NCI-H2227 (cell line): ENCODE measurements around the gene RAB32.
"Not testable (repeated sequence)": the region's sequence is repeated elsewhere in the genome, so short reads cannot be mapped to it uniquely, and the experiment has no call there.

Experiments
- DNase-seq: peaks from one replicate; lab custom pipeline; 2025; ENCODE audit not compliant: unreplicated experiment; lab: John Stamatoyannopoulos, UW

RAB32 gene

GRCh38 chr6:146543211-146543939 lies at the start of gene RAB32:
Gene RAB32, plus strand, starts transcription at chr6:146543833. Its CDS starts 39 bp downstream, at chr6:146543872.
- DNase-seq = peak; percentile 75

DNA sequence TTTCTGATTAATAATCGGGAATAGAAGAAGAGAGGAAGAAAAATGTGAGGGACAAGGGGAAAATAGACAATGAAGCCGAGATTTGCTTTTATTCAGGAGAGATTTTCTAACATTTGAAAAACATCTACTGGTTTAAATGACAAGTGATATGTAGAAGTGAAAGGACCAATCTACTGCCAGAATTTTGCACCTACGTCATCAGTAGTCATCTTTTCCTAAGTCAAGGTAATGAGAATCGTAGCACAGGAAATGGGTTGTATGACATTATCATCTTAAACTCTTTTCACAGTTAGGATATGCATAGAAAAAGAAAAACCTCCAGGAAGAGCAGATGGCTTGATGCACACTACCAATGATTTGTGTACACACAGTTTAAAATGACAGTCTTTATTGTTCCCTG lies 45.3 kb upstream of the RAB32 start:
- DNase-seq = no peak

- DNase-seq = no peak
Observed at GRCh38 chr6:146503096-146503495, 40.5 kb upstream of the RAB32 start.

DNA sequence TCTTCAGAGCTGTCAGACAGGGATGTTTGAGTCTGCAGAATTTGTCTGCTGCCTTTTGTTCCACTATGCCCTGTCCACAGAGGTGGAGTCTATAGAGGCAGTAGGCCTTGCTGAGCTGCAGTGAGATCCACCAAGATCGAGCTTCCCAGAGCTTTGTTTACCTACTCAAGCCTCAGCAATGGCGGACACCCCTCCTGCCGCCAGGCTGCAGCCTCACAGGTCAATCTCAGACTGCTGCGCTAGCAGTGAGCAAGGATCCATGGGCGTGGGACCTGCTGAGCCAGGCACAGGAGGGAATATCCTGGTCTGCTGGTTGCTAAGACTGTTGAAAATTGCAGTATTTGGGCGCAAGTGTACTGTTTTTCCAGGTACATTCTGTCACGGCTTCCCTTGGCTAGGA lies 28.4 kb upstream of the RAB32 start:
- no peak for DNase-seq

DNA sequence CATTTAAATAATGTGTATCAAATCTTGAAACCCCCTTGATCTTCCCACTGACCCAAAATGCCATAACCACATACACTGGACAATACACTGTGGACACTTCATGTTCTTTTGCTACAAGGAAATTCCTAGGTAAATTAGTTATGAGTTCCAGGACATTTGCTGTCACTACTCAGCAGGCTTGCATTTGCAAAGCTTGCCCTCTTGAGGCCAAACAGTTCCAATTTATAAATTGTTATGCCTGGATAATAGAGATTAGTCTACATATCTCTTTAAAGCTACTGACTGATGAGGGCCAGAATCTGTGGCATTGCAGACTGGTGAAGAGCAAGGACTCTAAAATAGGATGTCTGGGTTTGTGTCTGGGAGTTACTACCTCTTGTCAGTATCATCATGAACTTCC lies 17.4 kb upstream of the RAB32 start:
- no peak for DNase-seq

GRCh38 chr6:146532702-146533101 lies 10.9 kb upstream of the RAB32 start:
- DNase-seq = no peak

DNA sequence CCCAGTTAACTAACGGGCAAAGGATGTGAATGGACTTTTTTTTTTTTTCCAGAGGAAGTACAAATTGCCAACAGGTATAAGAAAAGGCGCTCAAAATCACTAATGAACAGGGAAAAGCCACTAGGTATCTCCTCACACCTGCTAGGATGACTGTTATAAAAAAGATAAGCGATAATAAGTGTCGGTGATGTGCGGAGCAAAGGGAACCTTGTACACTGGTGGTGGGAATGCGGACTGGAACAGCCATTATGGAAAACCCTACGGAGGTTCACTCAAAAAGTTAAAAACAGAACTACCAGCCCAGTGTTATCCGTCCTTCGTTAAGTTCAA lies 787 bp upstream of the RAB32 start:
- DNase-seq = no peak

DNA sequence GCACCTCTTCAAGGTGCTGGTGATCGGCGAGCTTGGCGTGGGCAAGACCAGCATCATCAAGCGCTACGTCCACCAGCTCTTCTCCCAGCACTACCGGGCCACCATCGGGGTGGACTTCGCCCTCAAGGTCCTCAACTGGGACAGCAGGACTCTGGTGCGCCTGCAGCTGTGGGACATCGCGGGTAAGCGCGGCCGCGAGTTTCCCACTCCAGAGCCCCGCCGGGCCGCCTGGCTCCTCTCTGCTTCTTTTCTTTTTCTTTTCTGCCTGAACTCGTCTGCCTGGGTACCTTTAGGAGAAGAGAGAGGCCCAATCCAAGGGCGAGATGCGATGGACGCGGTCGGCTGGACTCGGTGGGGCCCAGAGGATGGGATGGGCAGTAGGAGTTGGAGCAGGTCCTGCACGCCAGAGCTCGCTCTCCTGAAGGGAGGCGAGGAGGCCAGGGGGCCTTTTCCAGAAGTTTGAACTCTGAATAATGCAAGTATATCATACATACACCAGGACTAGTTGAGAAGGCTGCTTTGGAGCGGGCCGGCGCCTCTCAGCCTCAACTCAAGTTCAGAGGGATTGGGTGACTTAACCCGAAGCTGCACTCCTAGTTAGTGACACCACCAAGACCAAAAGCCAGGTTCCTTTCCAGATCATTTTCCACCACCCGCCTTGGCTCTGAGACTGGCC lies 445 bp downstream of the RAB32 start:
- DNase-seq = no peak

- no peak for DNase-seq
Observed at GRCh38 chr6:146544616-146545182, 1.1 kb downstream of the RAB32 start.

DNA sequence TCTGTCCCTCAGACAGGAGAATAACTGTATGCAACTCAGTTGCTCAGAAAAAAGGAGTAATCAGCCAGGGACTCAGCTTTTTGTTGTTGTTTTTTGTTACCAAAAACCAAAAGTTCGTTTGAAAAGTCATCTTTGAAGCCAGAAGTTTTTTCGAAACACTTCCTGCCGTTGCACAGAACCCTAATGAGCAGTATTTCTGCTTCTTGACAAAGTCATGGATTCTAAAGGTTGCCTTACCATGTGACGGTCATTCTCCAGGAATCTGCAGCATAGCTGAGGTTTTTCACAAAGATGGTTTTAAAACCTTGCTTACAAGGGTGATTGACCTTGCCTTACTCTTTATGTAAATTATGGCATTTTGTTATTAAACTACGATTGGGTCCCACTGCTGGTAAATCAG lies 1.9 kb downstream of the RAB32 start:
- no peak for DNase-seq

GRCh38 chr6:146546443-146547043 lies 2.9 kb downstream of the RAB32 start:
- DNase-seq = no peak

DNA sequence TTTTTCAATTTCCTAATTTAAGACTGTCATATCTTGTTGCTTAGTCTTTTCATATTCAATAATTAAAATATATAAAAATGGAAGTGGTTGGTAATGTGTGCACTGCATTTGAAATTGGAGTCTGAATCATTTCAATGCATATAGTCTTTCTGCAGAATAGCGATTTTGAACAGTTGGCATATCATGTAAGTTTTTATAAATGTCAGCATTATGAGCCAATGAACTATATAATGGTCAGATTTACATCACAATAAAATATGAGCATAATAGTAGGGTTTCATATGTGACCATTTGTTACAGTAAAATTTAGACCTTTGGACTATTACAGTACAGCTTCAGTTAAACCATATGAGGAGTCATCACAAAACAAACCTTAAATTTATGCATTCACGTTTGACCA lies 4.3 kb downstream of the RAB32 start:
- DNase-seq = no peak

- DNase-seq = no peak
Observed at GRCh38 chr6:146548898-146549374, 5.3 kb downstream of the RAB32 start.

GRCh38 chr6:146550911-146551310 lies 7.3 kb downstream of the RAB32 start:
- no peak for DNase-seq

DNA sequence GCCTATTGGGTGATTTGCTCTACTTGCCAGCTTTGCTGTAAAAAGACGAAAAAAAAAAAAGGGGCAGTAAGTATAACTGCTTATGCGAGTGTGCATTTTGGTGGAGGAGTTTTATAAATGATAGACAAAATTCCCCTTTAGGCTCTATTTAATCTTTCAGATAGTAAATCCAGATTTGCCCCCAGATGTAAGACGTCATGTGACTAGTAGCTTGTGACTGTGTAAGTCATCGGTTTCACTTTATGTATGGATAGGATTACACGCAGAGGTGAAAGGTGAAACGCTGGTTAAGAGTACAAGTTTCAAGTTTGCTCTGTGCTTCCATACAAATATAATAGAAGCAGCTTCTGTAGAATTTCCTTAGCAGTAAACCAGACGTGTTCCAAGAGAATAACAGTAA lies 7.9 kb downstream of the RAB32 start:
- no peak for DNase-seq

DNA sequence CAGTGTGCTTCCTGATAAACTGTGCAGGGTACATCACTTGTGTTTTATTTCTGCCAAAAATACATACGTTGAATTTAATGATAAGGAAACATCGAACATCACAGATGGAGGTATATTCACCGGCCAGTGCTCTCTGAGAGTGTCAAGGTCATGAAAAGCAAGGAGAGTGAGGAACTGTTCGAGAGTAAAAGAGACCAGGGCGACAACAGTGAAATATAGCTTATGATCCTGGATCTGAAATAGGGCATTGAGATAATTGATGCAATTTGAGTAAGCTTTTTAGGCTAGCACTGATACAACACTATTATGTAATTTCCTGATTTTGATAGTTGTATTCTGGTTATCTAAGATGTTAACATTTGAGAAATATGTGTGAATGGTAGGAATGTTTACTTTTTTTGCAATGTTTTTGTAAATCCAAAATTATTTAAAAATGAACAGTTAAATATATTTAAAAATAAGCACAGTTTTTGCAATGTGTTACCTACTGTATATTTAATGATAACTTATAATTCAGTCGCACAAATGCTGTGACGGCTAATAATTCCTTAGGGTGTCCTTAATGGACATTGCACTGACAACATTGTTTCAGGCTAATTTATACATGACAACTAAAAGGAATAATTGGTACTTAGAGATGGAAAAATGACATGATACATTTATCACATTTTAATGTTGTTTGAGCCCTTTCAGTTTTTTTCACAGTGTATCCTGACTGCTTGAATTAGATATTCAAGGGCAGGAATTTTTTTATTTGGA lies 9.9 kb downstream of the RAB32 start:
- no peak for DNase-seq

DNA sequence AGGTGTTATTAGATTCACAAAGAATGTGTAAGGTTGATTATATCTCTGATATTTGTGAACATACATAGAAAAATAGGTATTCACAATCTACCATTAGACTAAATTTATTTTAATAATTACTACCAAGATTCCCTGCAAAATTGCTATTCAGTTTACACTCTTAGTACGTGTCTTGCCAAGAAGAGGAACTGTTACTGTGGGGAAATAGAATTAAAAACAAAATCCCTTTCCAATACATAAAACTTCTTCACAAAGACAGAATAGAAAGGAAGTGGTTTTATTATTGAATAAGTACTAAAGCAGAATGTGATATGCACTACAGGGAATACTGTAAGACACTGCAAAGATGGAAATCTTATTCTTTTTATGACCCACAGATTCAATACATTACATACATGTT lies 17.0 kb downstream of the RAB32 start:
- DNase-seq = no peak

DNA sequence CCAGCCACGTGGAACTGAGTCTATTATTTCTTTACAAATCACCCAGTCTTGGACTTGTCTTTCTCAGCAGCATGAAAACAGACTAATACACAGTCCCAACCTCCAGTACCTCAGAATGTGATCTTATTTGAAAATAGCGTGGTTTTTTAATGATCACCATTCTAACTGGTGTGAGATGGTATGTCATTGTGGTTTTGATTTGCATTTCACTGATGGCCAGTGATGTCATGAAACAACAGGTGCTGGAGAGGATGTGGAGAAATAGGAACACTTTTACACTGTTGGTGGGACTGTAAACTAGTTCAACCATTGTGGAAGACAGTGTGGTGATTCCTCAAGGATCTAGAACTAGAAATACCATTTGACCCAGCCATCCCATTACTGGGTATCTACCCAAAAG lies 23.0 kb downstream of the RAB32 start:
- DNase-seq = not testable (repeated sequence)

GRCh38 chr6:146568619-146569018 lies 25.0 kb downstream of the RAB32 start:
- not testable (repeated sequence) for DNase-seq

DNA sequence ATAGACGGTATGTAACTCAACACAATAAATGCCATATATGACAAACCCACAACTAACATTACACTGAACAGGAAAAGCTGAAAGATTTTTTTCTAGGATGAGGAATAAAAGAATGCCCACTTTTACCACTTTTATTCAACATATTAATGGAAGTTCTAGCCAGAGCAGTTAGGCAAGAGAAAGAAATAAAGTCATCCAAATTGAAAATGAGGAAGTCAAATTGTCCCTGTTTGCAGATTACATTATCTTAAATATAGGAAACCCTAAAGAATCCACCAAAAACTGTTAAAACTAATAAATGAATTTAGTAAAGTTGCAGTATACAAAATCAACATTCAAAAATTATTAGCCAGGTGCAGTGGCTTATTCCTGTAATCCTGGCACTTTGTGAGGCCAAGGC lies 30.6 kb downstream of the RAB32 start:
- DNase-seq = no peak

GRCh38 chr6:146578054-146578453 lies 34.4 kb downstream of the RAB32 start:
- no peak for DNase-seq
